ENCODE results near the gene OR6X1. TPM values are rescaled to one million over a fixed set of nuclear protein-coding genes. Genes with fewer than 3 reads are reported as not detected.
A peak's percentile ranks its signal among the peaks of the same experiment; 100 is the strongest.

The OR6X1 gene
- total and polyA plus RNA-seq, 2 experiments from 2014 or later = not detected

DNA sequence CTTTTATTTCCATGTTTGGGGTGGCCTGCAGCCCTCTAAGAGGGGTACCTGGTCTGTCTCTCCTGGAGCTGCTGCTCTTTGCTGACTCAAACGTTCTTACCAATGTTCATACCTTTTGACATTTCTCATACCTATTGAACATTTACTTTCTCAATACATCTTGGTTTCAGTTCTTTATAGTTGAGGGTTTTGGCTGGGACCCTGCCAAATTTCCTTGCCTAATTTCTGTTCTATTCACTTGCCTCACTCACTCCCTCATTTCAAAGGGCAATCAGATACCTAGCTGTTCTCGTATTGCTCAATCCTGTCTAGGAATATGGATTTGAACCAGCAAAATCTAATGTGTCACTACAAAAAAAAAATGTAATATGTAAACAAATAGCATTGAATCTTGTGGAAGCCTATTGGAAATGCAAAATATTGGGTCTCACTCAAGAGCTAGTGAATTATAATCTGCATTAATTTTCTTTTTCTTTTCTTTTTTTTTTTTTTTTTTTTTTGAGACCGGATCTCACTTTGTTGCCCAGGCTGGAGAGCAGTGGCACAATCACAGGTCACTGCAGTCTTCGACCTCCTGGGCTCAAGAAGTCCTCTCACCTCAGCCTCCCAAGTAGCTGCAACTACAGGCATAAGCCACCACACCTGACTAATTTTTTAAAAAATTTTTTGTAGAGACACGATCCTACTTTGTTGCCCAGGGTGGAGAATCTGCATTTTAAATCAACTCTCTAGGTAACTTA, 44.4 kb upstream of the OR6X1 start:
- Mint-ChIP-seq H3K27ac (no peak overlapping the region), H3K9me3 (peaks cover 14% of the 10 kb centered on the region), H3K27me3 (ENCODE audit: insufficient read depth, low read depth, poor library complexity) (no peaks in the 10 kb centered on the region), H3K4me1 (peaks cover 6% of the 10 kb centered on the region; the same call in 2 of the 3 replicates), H3K4me3 (no peak overlapping the region), H3K36me3 (ENCODE audit: low read depth) (peaks cover 16% of the 10 kb centered on the region; the same call in 2 of the 3 replicates)
- H3K4me2 ChIP-seq = no peak overlapping the region
- ATAC-seq (no peak), DNase-seq (ENCODE audit: low spot score) (no peak)
- no peaks in the 10 kb centered on the region for H3F3A ChIP-seq (replicated peaks; ENCODE audit: low read depth)
- H3K79me2 ChIP-seq (replicated peaks; ENCODE audit: insufficient read depth) = no peaks in the 10 kb centered on the region
- H3K4me3 ChIP-seq = no peak overlapping the region
- no peak for TF ChIP-seq STAT1 (IDR thresholded peaks at IDR 0.05; ENCODE audit: unreplicated experiment)
- no peak for TF ChIP-seq EZH2 (IDR thresholded peaks at IDR 0.05; ENCODE audit: low read depth, unreplicated experiment)
- no peak for TF ChIP-seq JUNB (IDR thresholded peaks at IDR 0.05; ENCODE audit: unreplicated experiment)
- TF ChIP-seq, protein P1, sequence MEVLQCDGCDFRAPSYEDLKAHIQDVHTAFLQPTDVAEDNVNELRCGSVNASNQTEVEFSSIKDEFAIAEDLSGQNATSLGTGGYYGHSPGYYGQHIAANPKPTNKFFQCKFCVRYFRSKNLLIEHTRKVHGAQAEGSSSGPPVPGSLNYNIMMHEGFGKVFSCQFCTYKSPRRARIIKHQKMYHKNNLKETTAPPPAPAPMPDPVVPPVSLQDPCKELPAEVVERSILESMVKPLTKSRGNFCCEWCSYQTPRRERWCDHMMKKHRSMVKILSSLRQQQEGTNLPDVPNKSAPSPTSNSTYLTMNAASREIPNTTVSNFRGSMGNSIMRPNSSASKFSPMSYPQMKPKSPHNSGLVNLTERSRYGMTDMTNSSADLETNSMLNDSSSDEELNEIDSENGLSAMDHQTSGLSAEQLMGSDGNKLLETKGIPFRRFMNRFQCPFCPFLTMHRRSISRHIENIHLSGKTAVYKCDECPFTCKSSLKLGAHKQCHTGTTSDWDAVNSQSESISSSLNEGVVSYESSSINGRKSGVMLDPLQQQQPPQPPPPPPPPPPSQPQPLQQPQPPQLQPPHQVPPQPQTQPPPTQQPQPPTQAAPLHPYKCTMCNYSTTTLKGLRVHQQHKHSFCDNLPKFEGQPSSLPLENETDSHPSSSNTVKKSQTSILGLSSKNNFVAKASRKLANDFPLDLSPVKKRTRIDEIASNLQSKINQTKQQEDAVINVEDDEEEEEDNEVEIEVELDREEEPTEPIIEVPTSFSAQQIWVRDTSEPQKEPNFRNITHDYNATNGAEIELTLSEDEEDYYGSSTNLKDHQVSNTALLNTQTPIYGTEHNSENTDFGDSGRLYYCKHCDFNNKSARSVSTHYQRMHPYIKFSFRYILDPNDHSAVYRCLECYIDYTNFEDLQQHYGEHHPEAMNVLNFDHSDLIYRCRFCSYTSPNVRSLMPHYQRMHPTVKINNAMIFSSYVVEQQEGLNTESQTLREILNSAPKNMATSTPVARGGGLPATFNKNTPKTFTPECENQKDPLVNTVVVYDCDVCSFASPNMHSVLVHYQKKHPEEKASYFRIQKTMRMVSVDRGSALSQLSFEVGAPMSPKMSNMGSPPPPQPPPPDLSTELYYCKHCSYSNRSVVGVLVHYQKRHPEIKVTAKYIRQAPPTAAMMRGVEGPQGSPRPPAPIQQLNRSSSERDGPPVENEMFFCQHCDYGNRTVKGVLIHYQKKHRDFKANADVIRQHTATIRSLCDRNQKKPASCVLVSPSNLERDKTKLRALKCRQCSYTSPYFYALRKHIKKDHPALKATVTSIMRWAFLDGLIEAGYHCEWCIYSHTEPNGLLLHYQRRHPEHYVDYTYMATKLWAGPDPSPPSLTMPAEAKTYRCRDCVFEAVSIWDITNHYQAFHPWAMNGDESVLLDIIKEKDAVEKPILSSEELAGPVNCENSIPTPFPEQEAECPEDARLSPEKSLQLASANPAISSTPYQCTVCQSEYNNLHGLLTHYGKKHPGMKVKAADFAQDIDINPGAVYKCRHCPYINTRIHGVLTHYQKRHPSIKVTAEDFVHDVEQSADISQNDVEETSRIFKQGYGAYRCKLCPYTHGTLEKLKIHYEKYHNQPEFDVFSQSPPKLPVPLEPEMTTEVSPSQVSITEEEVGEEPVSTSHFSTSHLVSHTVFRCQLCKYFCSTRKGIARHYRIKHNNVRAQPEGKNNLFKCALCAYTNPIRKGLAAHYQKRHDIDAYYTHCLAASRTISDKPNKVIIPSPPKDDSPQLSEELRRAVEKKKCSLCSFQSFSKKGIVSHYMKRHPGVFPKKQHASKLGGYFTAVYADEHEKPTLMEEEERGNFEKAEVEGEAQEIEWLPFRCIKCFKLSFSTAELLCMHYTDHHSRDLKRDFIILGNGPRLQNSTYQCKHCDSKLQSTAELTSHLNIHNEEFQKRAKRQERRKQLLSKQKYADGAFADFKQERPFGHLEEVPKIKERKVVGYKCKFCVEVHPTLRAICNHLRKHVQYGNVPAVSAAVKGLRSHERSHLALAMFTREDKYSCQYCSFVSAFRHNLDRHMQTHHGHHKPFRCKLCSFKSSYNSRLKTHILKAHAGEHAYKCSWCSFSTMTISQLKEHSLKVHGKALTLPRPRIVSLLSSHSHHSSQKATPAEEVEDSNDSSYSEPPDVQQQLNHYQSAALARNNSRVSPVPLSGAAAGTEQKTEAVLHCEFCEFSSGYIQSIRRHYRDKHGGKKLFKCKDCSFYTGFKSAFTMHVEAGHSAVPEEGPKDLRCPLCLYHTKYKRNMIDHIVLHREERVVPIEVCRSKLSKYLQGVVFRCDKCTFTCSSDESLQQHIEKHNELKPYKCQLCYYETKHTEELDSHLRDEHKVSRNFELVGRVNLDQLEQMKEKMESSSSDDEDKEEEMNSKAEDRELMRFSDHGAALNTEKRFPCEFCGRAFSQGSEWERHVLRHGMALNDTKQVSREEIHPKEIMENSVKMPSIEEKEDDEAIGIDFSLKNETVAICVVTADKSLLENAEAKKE (CRISPR knock-in tag; IDR thresholded peaks at IDR 0.05) = no peak
- TF ChIP-seq POLR2AphosphoS5 (IDR thresholded peaks at IDR 0.05; ENCODE audit: low read depth) = no peak
- TF ChIP-seq CREB1 (CRISPR knock-in tag; IDR thresholded peaks at IDR 0.05; ENCODE audit: low read depth) = no peak
- TF ChIP-seq ZNF331 (CRISPR knock-in tag; IDR thresholded peaks at IDR 0.05; ENCODE audit: low read depth) = no peak
- no peak overlapping the region for H3K27ac ChIP-seq (ENCODE audit: low read depth)
- H4K20me1 ChIP-seq (replicated peaks; ENCODE audit: insufficient read depth) = no peaks in the 10 kb centered on the region
- H2AFZ ChIP-seq = peak overlapping the region; percentile 97
- H3K4me1 ChIP-seq (ENCODE audit: insufficient read depth) = peaks cover 7% of the 10 kb centered on the region
- H3K9me2 ChIP-seq (ENCODE audit: insufficient read depth) = no peaks in the 10 kb centered on the region
- no peaks in the 10 kb centered on the region for H3K27me3 ChIP-seq (ENCODE audit: insufficient read depth)
- no peaks in the 10 kb centered on the region for H3K36me3 ChIP-seq (ENCODE audit: insufficient read depth)

Measured in GM23338 (cell line).